ENCODE measurements around the gene PTPN7.

- no peak for TF ChIP-seq NCOR1 (IDR thresholded peaks at IDR 0.05; ENCODE audit: borderline replicate concordance, low read length)
- TF ChIP-seq ZNF510 (CRISPR knock-in tag; IDR thresholded peaks at IDR 0.05; ENCODE audit: low read depth), result no peak
- TF ChIP-seq FOXK2 (IDR thresholded peaks at IDR 0.05), result no peak
- TF ChIP-seq ZBTB14 (CRISPR knock-in tag; IDR thresholded peaks at IDR 0.05), result no peak
- TF ChIP-seq ZBTB8A (CRISPR knock-in tag; IDR thresholded peaks at IDR 0.05; ENCODE audit: borderline replicate concordance, low read depth), result no peak
- no peak for TF ChIP-seq CTCF (CRISPR knock-in tag; IDR thresholded peaks at IDR 0.05)
- no peak for TF ChIP-seq NRL (CRISPR knock-in tag; IDR thresholded peaks at IDR 0.05; ENCODE audit: borderline replicate concordance)
- no peak for TF ChIP-seq CREB3 (CRISPR knock-in tag; IDR thresholded peaks at IDR 0.05)
- TF ChIP-seq ZNF282 (IDR thresholded peaks at IDR 0.05; ENCODE audit: partially characterized antibody), result no peak
These were observed 33.9 kb upstream of the PTPN7 start for GRCh38 chr1:202194328-202194648.
